GM19238 (cell line): Measurements from ENCODE around the gene HIGD1C.
"Not testable (repeated sequence)": the region's sequence is repeated elsewhere in the genome, so short reads cannot be mapped to it uniquely, and the experiment has no call there.

Experiments
- DNase-seq: peaks from one replicate; pipeline ENCODE4 v3.0.0; 2011; ENCODE audit warnings: low spot score; ENCODE audit not compliant: insufficient read length

HIGD1C gene

GRCh38 chr12:50984586-50985298 lies 32.4 kb downstream of the HIGD1C start:
- no peak for DNase-seq

GRCh38 chr12:50985322-50985721 lies 33.0 kb downstream of the HIGD1C start:
- DNase-seq: no peak

- DNase-seq: no peak
Measured at GRCh38 chr12:50986966-50987737, 34.8 kb downstream of the HIGD1C start.

DNA sequence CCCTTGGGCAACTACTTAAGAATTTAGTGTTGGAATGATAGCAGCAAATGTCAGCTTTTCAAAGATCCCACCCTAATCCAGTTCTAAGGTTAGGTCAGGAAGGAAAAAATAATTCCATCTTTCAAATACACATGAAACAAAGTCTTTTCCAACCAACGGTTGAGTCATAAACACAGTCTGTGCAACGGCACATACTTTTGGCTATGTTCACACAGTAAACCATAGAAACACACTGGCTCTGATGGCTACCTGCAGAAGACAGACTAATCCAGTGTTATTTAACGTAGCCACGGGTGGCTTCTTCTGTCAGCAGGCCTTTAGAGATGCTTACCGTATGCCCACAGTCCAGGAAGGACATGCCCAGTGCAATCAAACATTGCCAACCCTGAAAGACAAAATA lies 35.7 kb downstream of the HIGD1C start:
- no peak for DNase-seq

GRCh38 chr12:50988871-50989270 lies 36.5 kb downstream of the HIGD1C start:
- no peak for DNase-seq

GRCh38 chr12:50990147-50990727 lies 37.9 kb downstream of the HIGD1C start:
- no peak for DNase-seq

- DNase-seq: no peak
Measured at GRCh38 chr12:50990791-50991190, 38.4 kb downstream of the HIGD1C start.

GRCh38 chr12:50991291-50991690 lies 38.9 kb downstream of the HIGD1C start:
- no peak for DNase-seq

DNA sequence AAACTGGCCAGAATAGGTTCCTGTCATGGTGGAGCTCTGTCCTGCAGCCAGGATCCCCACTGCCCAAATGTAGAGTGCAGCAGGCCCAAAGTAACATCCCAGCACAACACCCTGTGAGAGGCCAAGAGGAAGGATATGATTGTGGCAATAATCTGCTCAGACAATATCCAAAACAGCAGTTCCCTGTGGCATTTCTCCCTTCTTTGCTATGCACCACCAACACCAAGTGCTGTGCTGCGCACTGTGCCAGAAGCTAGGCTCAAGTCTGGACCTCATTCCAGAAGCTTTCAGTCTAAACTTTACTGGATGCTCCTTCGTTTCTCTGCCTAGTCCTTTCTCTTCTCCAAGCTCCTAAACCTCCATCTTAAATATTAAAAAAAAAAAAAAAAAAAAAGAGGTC lies 40.5 kb downstream of the HIGD1C start:
- no peak for DNase-seq

GRCh38 chr12:50999093-50999492 lies 46.7 kb downstream of the HIGD1C start:
- no peak for DNase-seq

DNA sequence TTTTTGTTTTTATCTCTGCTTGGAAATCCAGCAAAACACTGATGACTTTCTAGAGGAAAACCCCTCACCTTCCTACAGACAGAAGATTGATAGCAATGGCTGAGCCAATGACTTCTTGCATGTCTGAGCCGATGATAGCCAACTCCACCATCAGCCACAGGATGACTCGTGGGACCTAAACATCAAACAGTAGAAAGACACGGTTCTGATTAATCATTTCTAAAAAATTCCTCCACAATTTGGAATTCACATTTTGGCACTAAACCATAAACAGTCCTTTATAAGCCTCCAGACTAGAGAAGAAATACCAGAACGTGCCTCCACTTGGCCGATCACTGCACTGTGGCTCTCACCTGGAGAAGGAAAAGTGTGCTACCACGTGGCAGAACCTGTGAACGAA lies 47.9 kb downstream of the HIGD1C start:
- DNase-seq: no peak

DNA sequence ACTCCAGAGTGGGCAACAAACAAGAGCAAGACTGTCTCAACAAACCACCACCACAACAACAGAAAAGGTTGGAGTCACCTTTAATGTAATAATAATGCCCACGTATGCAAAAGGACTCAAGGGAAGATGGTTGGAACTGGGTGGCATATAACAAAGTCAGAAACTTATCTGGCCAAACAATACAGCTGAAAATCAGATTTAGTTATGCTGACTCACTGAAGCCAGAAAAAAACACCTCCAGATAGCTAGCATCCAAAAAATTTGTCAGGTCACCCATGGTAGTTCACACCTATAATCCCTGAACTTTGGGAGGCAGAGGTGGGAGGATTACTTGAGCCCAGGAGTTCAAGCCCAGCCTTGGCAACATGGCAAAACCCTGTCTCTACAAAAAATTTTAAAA lies 49.5 kb downstream of the HIGD1C start:
- no peak for DNase-seq

GRCh38 chr12:51004504-51004903 lies 52.2 kb downstream of the HIGD1C start:
- DNase-seq: no peak

- no peak for DNase-seq
Measured at GRCh38 chr12:51005030-51005429, 52.7 kb downstream of the HIGD1C start.

- DNase-seq: no peak
Measured at GRCh38 chr12:51005671-51006070, 53.3 kb downstream of the HIGD1C start.

DNA sequence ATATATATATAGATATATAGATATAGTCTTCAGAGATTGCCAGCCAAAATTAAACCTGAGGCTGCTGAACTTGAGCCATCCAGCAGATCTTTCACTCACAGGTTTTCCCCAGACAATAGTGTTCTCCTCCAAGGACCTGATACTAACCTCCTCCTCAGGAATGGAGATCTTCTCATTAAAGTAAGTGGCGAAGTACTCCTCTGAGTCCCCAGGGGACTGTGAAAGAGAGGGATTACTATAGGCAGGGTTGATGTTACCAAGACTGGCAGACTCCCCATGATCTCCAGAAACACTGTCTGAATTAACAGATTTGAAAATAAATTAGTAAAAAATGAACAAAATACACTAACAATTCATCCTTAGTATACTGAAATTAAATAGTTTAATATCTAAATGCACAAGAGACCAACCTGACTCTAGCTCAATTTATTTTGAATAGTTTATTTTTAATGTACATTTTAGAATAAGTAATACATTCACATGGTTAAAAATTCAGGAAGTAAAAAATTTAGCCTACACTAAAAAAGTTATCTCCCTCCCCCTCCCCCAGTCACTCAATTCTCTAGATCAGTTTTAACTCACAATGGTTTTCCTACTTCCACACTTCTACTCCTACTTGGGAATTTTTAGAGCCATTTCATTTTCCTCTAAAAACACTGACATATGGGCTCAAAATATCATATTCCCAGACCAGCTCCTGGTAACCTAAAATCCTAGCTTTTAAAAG lies 56.1 kb downstream of the HIGD1C start:
- no peak for DNase-seq

DNA sequence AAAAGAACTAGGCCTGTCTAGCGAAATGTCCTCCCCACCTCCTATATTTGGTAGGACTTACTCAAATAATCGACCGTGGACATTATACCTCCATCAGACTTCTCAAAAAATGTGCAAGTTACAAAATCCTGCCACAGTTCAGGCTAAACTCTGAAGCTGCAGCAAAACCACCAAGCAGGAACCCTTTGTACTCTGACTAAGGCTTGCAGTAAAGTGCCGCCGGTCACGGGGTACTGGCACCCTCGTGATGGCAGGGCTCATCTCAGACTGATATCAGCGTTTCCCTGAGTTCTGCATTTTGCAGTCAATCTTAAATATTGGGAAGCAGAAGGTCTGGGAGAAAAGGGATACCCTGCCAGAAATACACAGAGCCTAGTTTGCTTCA lies 56.7 kb downstream of the HIGD1C start:
- DNase-seq: no peak

DNA sequence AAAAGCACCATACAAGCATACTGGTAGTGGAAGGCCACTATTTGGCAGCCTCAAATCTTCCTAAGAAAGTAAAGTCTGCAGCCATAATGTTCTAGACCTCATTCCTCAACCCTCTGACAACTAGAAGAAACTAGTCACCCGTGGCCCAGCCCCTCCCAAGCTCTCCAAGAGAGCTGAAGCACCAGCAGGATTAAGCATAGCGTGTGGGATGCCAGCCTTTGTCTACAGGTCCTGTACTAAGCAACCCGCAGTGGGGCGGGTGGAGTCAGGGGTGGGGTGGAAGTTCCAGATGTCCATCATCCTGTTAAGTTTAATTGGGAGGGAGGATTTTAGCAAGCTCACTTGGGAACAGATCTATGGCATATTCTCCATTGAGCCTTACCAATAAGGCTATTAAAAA lies 59.6 kb downstream of the HIGD1C start:
- DNase-seq: no peak

DNA sequence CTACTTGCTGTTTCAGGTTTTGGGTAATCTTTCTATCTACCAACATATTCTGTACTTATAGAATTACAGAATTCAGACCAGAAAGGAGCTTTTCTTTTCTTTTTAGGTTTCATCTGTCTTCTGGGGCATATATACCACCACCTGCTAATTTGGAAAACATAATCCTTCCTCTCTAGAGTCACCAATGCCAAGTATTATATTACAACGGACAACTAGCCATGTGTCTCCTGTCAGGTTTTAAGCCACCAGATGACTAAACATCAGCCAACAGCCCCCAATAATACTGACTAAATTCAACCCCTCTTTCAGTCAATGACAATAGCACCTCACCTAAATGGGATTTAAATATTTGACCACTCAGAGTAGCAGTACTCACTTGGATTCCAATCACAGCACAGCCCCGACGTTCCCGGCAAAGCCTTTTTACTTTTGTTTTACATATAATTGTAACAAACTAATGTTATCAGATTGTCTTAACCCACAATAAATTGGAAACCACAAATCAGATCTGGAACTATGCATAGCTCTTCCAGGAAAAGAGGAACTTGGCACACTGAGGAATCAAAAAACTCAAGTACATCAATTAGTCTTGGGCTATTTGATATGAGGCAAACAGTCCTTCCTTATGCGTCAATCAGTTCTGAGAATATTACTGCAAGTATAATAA lies 60.4 kb downstream of the HIGD1C start:
- DNase-seq: no peak

GRCh38 chr12:51013441-51013840 lies 61.1 kb downstream of the HIGD1C start:
- DNase-seq: no peak

- not testable (repeated sequence) for DNase-seq
Measured at GRCh38 chr12:51014467-51014866, 62.1 kb downstream of the HIGD1C start.
